ENCODE data around the gene RUBCN.
A peak's percentile ranks its signal among the peaks of the same experiment; 100 is the strongest.

Gene RUBCN

GRCh38 chr3:197736491-197737318, at the start of gene RUBCN:
Gene RUBCN, minus strand, starts transcription at chr3:197736904. Its CDS starts 185 bp downstream, at chr3:197736719.
- peak; percentile 88 to 93 (median 92) for DNase-seq (ENCODE audit: low read depth in 2 of 3, low spot score in 1 of 3)

- no peak for DNase-seq (ENCODE audit: low read depth in 2 of 3, low spot score in 1 of 3)
Measured at GRCh38 chr3:197784019-197784585, 47.4 kb upstream of the RUBCN start.

- DNase-seq (ENCODE audit: low read depth in 2 of 3, low spot score in 1 of 3) = no peak
Measured at GRCh38 chr3:197782230-197782629, 45.5 kb upstream of the RUBCN start.

GRCh38 chr3:197775317-197775716, 38.6 kb upstream of the RUBCN start:
- no peak for DNase-seq (ENCODE audit: low read depth in 2 of 3, low spot score in 1 of 3)

- no peak for DNase-seq (ENCODE audit: low read depth in 2 of 3, low spot score in 1 of 3)
Measured at GRCh38 chr3:197761784-197762183, 25.1 kb upstream of the RUBCN start.

- DNase-seq (ENCODE audit: low read depth in 2 of 3, low spot score in 1 of 3) = no peak
Measured at GRCh38 chr3:197758512-197758911, 21.8 kb upstream of the RUBCN start.

GRCh38 chr3:197756704-197757103, 20.0 kb upstream of the RUBCN start:
- no peak for DNase-seq (ENCODE audit: low read depth in 2 of 3, low spot score in 1 of 3)

GRCh38 chr3:197753263-197753662, 16.6 kb upstream of the RUBCN start:
- no peak for DNase-seq (ENCODE audit: low read depth in 2 of 3, low spot score in 1 of 3)

- DNase-seq (ENCODE audit: low read depth in 2 of 3, low spot score in 1 of 3) = peak in 1 of 3 donors; percentile 27
Measured at GRCh38 chr3:197752107-197752506, 15.4 kb upstream of the RUBCN start.

GRCh38 chr3:197750858-197751737, 14.4 kb upstream of the RUBCN start:
- peak; percentile 22 to 42 (median 31) for DNase-seq (ENCODE audit: low read depth in 2 of 3, low spot score in 1 of 3)

GRCh38 chr3:197750396-197750831, 13.7 kb upstream of the RUBCN start:
- DNase-seq (ENCODE audit: low read depth in 2 of 3, low spot score in 1 of 3) = peak; percentile 3 to 54 (median 38)

- peak; percentile 59 to 85 (median 59) for DNase-seq (ENCODE audit: low read depth in 2 of 3, low spot score in 1 of 3)
Measured at GRCh38 chr3:197749601-197750395, 13.1 kb upstream of the RUBCN start, which contains the start of gene FYTTD1. Gene FYTTD1, plus strand, starts transcription at chr3:197749883. Its CDS starts 89 bp downstream, at chr3:197749972.

GRCh38 chr3:197749315-197749600, 12.6 kb upstream of the RUBCN start:
- DNase-seq (ENCODE audit: low read depth in 2 of 3, low spot score in 1 of 3) = peak; percentile 31 to 43 (median 41)

GRCh38 chr3:197748597-197749314, 12.1 kb upstream of the RUBCN start:
- no peak for DNase-seq (ENCODE audit: low read depth in 2 of 3, low spot score in 1 of 3)

- no peak for DNase-seq (ENCODE audit: low read depth in 2 of 3, low spot score in 1 of 3)
Measured at GRCh38 chr3:197746801-197747237, 10.1 kb upstream of the RUBCN start.

- no peak for DNase-seq (ENCODE audit: low read depth in 2 of 3, low spot score in 1 of 3)
Measured at GRCh38 chr3:197746209-197746608, 9.5 kb upstream of the RUBCN start.

- no peak for DNase-seq (ENCODE audit: low read depth in 2 of 3, low spot score in 1 of 3)
Measured at GRCh38 chr3:197742787-197743186, 6.1 kb upstream of the RUBCN start.

GRCh38 chr3:197737749-197738462, 1.2 kb upstream of the RUBCN start:
- no peak for DNase-seq (ENCODE audit: low read depth in 2 of 3, low spot score in 1 of 3)

- no peak for DNase-seq (ENCODE audit: low read depth in 2 of 3, low spot score in 1 of 3)
Measured at GRCh38 chr3:197737319-197737649, 580 bp upstream of the RUBCN start.
